Measurements from ENCODE around the gene HES7.
"Not testable (repeated sequence)": the region's sequence is repeated elsewhere in the genome, so short reads cannot be mapped to it uniquely, and the experiment has no call there.

Gene HES7

GRCh38 chr17:8122422-8122923 lies 1.4 kb downstream of the HES7 start:
- DNase-seq (ENCODE audit: low read depth), result no peak

DNA sequence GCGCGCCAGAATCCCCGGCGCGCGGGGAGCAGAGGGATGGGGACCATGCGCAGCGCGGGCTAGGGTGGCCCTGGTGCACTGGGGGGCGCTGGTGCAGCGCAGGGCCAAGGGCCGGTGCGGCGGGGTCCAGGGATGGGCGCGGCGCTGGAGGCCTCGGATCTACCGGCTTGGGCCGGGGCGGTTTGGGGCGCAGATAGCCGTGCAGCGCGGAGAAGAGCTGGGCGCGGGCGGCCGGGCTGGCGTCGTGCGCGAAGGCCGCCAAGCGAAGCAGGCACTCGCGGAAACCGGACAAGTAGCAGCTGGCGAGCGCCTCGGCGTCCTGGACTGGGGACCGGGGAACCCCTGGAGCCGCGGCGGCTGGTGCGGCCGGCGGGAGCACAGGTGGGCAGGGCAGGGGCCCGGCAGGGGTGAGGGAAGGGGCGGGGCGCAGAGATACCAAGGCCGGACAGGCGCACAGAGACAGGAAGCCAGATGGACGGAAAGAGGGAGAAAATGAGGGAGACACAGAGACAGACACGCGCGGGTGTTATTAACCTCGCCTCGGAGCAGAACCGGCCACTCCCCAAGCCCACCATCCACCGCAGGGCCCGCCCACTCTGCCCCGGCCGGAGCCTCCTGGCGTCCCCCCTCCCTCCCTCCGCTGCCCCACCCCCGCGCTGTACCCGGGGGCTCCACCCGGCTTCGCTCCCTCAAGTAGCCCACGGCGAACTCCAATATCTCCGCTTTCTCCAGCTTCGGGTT lies 2.1 kb downstream of the HES7 start:
- no peak for DNase-seq (ENCODE audit: low read depth)

DNA sequence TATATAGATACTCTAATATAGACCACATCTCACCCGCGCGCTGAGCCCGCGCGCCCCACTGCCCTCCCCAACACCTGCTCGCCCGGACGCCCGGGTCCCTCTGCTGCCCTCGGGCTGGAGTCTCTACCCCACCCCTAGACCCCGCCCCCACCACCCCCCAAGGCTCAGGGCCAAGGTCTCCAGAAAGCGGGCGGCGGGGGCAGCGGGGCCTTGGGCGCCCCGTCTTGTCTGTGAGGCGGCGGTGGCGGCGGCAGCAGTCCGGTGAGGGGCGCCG lies 2.6 kb downstream of the HES7 start:
- DNase-seq (ENCODE audit: low read depth), result no peak

GRCh38 chr17:8120520-8121406 lies 3.1 kb downstream of the HES7 start:
- DNase-seq (ENCODE audit: low read depth), result peak; percentile 49

DNA sequence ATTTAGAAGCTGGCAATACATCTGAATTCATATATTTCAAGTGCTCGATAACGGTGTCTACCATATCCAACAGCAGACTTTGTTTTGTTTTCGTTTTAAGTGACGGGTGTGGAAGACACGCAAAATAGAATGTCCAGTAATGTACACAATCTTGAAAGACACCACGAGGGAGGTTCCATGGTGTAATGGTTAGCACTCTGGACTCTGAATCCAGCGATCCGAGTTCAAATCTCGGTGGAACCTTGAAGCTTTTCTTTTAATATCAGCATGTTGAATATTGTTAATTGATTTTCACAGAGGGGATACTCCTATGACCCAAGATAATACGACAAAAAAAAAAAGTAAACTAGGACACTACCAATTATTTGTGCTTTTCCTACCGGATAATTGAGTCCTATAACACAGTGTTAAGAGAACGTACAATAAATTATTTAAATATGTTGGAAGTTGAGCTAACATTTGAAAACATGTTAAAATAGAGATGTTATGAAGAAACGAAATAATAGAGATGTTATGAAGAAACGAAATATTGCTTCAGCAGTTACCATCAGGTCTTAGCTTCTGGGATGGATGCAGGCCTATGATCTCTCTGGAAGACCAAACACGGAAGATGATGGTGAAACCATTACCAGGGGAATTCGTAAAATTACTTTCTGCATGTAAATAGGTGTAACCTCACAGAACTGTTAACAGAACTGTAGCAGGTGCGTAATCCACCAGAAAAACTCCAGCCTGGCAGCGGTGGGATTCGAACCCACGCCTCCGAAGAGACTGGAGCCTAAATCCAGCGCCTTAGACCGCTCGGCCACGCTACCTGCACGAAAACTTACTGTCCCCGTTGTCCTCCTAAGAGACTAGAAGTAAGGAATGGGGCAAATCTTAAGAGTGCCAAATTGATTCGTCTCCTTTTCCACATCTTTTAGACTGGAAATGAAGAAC lies 4.1 kb downstream of the HES7 start:
- DNase-seq (ENCODE audit: low read depth), result peak; percentile 59

DNA sequence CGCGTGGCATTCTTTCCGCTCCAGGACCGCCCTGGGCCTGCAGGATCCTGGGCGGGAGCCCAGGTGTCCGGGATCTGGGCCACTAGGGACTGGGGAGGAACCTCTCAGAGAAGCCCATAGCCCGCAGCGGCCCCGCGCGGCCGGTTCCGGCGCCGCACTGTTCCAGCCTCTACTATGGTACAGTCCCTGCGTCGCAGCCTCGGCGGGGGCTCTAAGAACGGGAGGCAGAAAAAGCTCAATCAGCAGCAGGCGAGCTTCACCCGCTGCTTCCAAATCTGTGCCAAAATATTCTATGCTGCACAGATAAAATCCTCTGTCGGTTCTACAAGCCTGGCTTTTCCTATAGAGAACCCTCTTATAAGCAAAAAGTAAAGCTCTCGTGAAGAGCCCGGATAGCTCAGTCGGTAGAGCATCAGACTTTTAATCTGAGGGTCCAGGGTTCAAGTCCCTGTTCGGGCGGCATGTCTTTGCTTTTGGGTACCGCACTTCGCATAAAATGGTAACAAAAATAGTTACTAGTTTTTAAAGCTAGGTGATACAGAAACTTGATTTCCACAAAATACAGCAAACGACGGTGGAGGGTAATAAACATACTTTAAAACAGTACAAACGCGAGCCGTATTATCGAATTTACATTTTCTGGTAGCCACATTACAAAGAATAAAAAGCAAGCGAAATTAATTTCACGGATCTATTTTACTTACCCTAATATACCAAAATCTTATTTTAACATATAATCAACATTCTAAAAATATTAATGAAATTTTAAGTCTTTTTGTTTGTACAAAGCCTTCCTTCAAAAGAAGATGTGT lies 4.9 kb downstream of the HES7 start:
- DNase-seq (ENCODE audit: low read depth), result peak; percentile 75

DNA sequence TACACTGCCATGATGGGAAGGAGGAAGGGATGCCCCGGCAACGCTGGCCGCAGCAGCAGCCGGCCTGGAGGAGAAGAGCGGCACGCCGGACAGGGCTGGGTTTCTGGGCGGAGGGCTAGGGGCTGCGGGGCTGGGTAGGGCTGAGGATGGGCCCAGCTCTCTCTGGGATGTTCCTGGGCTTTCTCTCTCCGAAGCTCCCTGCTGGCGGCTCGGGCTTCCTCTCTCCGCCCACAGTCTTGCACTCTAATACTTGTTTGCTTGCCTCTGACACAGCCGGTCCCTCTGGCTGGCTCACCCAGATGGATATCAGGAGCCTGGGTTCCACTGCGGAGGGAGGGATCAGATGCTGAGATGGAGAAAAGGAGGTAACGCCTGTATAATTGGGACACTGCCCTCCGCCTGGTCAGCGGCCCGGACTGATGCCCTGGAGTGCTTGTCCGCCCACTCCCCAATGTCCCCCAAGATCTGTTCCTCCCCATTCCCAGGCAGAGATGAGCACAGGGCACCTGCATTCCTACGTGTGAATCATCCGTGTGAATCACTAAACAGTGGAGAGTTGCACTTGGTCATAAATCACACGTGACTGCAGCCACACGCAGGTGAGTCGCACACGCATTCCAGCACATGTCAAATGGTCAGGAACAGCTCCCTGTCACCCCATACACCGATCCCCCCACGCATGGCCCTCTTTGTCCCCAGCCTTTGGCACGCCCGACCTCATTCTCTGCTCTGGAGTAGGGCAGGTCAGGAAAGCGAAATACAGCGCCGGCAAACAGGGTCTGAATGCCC lies 5.7 kb downstream of the HES7 start, which contains the start of gene ALOXE3:
ALOXE3 (minus strand) TSS at position 535 of the 789 bp plus-strand sequence; CDS start at position 11, 524 bp downstream.
- DNase-seq (ENCODE audit: low read depth), result no peak

DNA sequence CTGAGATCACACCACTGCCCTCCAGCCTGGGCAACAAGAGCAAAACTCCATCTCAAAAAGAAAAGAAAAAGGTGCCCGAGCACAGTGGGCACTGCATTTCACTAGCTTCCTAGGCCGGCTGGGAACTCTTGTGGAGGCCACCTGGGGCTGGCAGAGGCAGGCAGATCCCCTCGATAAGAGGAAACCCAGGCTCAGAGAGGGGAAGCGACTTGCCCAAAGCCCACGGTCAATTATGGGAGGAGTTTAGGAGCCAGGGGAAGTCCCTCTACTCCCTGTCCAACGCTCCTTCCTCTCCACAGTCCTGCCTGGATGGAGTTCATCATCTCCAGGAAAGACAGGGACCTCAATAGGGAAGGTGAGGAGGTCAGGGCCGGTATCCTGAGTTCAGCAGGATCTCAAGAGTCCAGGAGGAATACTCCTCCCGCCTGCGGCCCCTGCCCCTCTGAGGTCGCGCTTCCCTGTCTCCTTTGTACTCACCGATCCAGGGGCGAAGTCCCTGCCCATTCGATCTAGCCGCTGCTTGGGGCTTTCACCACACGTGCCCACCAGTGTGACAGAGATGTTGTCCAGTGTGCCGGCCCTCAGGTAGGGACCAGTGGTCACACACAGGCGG lies 6.4 kb downstream of the HES7 start:
- DNase-seq (ENCODE audit: low read depth), result no peak

- no peak for DNase-seq (ENCODE audit: low read depth)
These were observed 7.1 kb downstream of the HES7 start for GRCh38 chr17:8116776-8117175.

GRCh38 chr17:8110907-8111306 lies 13.0 kb downstream of the HES7 start:
- no peak for DNase-seq (ENCODE audit: low read depth)

GRCh38 chr17:8110456-8110804 lies 13.5 kb downstream of the HES7 start:
- DNase-seq (ENCODE audit: low read depth), result no peak

GRCh38 chr17:8109661-8110455 lies 14.0 kb downstream of the HES7 start:
- DNase-seq (ENCODE audit: low read depth), result peak; percentile 63

GRCh38 chr17:8108972-8109660 lies 14.8 kb downstream of the HES7 start:
- no peak for DNase-seq (ENCODE audit: low read depth)

- not testable (repeated sequence) for DNase-seq (ENCODE audit: low read depth)
These were observed 16.9 kb downstream of the HES7 start for GRCh38 chr17:8106980-8107379.

DNA sequence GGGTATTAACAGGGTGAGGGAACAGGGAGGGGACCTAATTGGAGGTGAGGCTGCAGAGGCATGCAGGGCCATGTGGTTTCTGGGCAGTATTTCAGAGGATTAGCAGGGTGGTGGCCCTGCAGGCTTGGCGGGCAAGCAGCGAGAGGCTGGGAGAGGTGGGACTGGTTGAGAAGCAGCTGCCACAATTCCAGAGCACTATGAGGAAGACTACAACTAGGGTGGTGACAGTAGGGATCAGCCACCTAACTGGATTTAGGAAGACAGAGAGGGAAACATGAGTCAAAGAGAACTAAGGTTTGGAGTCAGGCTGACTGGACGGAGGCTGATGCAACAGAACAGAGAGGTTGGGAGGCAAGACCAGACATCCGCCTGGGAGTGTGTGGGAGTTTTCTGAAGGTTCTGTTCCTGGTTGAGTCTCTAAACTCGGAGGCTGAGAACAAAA lies 17.9 kb downstream of the HES7 start:
- DNase-seq (ENCODE audit: low read depth), result no peak

GRCh38 chr17:8104911-8105310 lies 19.0 kb downstream of the HES7 start:
- no peak for DNase-seq (ENCODE audit: low read depth)

- no peak for DNase-seq (ENCODE audit: low read depth)
These were observed 20.4 kb downstream of the HES7 start for GRCh38 chr17:8103549-8103948.

DNA sequence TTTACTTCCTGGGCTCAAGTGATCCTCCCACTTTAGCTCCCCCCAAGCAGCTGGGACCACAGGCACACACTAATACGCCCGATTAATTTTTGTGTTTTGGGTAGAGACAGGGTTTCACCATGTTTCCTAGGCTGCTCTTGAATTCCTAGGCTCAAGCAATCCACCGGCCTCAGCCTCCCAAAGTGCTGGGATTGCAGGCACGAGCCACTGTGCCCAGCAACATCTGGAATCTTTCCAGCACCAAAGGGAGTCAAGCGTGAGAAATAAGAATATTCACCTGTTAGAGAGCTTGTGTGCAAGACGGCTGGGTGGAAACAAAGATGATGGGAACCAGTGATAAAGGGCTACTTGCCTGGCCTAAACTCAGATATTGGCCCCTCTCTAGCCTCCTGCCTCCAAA lies 22.2 kb downstream of the HES7 start:
- no peak for DNase-seq (ENCODE audit: low read depth)

DNA sequence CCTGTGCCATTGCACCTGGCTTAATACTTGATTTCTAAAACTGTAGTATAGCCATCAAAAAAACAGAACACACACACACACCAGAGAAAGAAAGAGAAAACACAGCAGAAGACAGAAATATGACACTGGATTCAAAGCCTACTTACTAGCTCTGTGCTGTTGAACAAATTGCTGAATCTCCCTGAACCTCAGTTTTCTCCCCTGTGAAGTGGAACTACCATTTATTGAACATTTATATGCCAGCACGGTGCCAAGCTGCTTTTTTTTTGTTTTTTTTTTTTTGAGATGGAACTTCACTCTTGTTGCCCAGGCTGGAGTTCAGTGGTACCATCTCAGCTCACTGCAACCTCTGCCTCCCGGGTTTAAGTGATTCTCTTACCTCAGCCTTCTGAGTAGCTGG lies 23.1 kb downstream of the HES7 start:
- no peak for DNase-seq (ENCODE audit: low read depth)
